PFSK-1 (cell line): ENCODE data around the gene SOX5.

Source experiments
- FOXP2 ChIP-seq: optimal IDR thresholded peaks from 2 replicates; pipeline ENCODE3; 2011; ENCODE audit warnings: borderline replicate concordance, control low read depth, inconsistent platforms; ENCODE audit not compliant: insufficient read depth; ENCODE audit errors: extremely low read length, extremely low read depth
- POLR2AphosphoS5 ChIP-seq: IDR thresholded peaks from 2 replicates; pipeline ENCODE4 v1.6.1; 2012; ENCODE audit warnings: low read depth, mild to moderate bottlenecking, control low read depth, low read length, moderate library complexity
- SIN3A ChIP-seq: IDR thresholded peaks from 2 replicates; pipeline ENCODE4 v1.6.1; 2012; ENCODE audit warnings: mild to moderate bottlenecking, low read length, moderate library complexity, borderline replicate concordance; ENCODE audit not compliant: insufficient read depth
- TAF1 ChIP-seq: IDR thresholded peaks from 2 replicates; pipeline ENCODE4 v1.6.1; 2012; ENCODE audit warnings: low read length, control low read depth, borderline replicate concordance; ENCODE audit not compliant: insufficient read depth
- TF ChIP-seq, protein P1 (sequence below), 2 experiments: IDR thresholded peaks; 2 replicates each; pipeline versions ENCODE4 v1.6.1 to v1.8.0; 2011 to 2012; ENCODE audit warnings: low read depth in 2 of 2, low read length in 2 of 2, control low read depth in 1 of 2, inconsistent platforms in 1 of 2, mild to moderate bottlenecking in 1 of 2, moderate library complexity in 1 of 2; ENCODE audit not compliant: insufficient read depth in 1 of 2

Gene SOX5

DNA sequence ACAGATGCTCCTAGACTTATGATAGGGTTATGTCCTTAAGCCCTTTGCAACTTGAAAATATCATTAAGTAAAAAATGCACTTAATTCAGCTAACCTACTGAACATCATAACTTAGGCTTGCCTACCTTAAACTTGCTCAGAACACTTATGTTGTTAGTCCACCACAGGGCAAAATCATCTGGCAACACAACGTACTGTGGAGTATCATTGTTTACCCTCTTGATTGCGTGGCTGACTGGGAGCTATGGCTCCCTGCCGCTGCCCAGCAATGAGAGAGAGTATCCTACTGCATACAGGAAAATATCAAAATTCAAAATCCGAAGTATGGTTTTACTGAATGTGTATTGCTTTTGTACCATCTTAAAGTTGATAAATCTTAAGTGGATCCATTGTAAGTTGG is 105.5 kb downstream of the SOX5 start:
- TF ChIP-seq FOXP2, result no peak
- TF ChIP-seq POLR2AphosphoS5, result no peak
- TF ChIP-seq SIN3A, result no peak
- no peak for TF ChIP-seq TAF1
- TF ChIP-seq, protein P1, sequence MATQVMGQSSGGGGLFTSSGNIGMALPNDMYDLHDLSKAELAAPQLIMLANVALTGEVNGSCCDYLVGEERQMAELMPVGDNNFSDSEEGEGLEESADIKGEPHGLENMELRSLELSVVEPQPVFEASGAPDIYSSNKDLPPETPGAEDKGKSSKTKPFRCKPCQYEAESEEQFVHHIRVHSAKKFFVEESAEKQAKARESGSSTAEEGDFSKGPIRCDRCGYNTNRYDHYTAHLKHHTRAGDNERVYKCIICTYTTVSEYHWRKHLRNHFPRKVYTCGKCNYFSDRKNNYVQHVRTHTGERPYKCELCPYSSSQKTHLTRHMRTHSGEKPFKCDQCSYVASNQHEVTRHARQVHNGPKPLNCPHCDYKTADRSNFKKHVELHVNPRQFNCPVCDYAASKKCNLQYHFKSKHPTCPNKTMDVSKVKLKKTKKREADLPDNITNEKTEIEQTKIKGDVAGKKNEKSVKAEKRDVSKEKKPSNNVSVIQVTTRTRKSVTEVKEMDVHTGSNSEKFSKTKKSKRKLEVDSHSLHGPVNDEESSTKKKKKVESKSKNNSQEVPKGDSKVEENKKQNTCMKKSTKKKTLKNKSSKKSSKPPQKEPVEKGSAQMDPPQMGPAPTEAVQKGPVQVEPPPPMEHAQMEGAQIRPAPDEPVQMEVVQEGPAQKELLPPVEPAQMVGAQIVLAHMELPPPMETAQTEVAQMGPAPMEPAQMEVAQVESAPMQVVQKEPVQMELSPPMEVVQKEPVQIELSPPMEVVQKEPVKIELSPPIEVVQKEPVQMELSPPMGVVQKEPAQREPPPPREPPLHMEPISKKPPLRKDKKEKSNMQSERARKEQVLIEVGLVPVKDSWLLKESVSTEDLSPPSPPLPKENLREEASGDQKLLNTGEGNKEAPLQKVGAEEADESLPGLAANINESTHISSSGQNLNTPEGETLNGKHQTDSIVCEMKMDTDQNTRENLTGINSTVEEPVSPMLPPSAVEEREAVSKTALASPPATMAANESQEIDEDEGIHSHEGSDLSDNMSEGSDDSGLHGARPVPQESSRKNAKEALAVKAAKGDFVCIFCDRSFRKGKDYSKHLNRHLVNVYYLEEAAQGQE (IDR thresholded peaks at IDR 0.05; ENCODE audit: insufficient read depth in 1 of 2, low read depth in 2 of 2, low read length in 2 of 2), result no peak

- TF ChIP-seq TAF1 (no peak), SIN3A (no peak), FOXP2 (no peak), POLR2AphosphoS5 (no peak)
- TF ChIP-seq, protein P1 (IDR thresholded peaks at IDR 0.05; ENCODE audit: insufficient read depth in 1 of 2, low read depth in 2 of 2, low read length in 2 of 2), result no peak
Observed at GRCh38 chr12:23834076-23834475, 115.4 kb downstream of the SOX5 start.

- TF ChIP-seq TAF1 (no peak), SIN3A (no peak), POLR2AphosphoS5 (no peak), FOXP2 (no peak)
- TF ChIP-seq, protein P1 (IDR thresholded peaks at IDR 0.05; ENCODE audit: insufficient read depth in 1 of 2, low read depth in 2 of 2, low read length in 2 of 2), result no peak
Observed at GRCh38 chr12:23831739-23832138, 117.7 kb downstream of the SOX5 start.

GRCh38 chr12:23830210-23830609 is 119.3 kb downstream of the SOX5 start:
- TF ChIP-seq POLR2AphosphoS5 (no peak), FOXP2 (no peak), SIN3A (no peak), TAF1 (no peak)
- TF ChIP-seq, protein P1 (IDR thresholded peaks at IDR 0.05; ENCODE audit: insufficient read depth in 1 of 2, low read depth in 2 of 2, low read length in 2 of 2), result no peak

DNA sequence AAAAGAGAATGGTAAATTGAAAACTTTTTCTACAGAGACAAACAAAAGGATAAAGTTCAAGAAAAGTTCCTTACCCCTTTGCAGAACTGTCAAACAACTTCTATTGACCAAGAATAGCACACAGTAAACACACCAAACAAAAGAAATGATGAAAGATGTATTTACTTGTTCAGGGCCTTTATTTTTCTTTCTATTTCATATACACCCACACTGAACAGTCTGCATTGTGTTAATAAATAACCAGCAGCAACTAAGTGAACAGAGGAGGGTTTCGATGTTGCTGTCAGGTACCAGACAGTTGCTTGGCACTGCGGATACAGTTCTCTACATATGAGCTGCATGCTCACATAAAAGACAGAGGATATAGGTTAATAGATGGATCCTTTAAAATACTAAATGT is 122.1 kb downstream of the SOX5 start:
- TF ChIP-seq POLR2AphosphoS5, result no peak
- TF ChIP-seq, protein P1 (IDR thresholded peaks at IDR 0.05; ENCODE audit: insufficient read depth in 1 of 2, low read depth in 2 of 2, low read length in 2 of 2), result no peak
- TF ChIP-seq TAF1, result no peak
- no peak for TF ChIP-seq SIN3A
- no peak for TF ChIP-seq FOXP2
